HepG2 (cell line): ENCODE results near the gene KCTD13.

Source experiments
- CEBPB ChIP-seq: IDR thresholded peaks from 2 replicates; pipeline ENCODE4 v1.6.1; 2011; ENCODE audit warnings: low read depth, low read length, improper control_type of control experiment, borderline replicate concordance
- HOXA7 ChIP-seq: sonication (generic); formaldehyde crosslinking; IDR thresholded peaks from 2 replicates; pipeline ENCODE4 v1.8.1; 2022; ENCODE audit warnings: mild to moderate bottlenecking, missing genetic modification reagents, moderate library complexity
- MXD4 ChIP-seq: IDR thresholded peaks from 2 replicates; pipeline ENCODE4 v1.6.1; 2016; ENCODE audit warnings: mild to moderate bottlenecking, missing biosample characterization, missing genetic modification reagents

- TF ChIP-seq HOXA7 (no peak), CEBPB (no peak), MXD4 (CRISPR knock-in tag) (0 out of 2 replicates have a peak, but pooled peaks have one; percentile 20)
Observed at GRCh38 chr16:29974291-29975133, 48.5 kb upstream of the KCTD13 start.
